H9 (cell line): ENCODE data around the gene ZNF616. TPM values are rescaled to one million over a fixed set of nuclear protein-coding genes. Genes with fewer than 3 reads are reported as not detected.

ENCODE experiments used
- DNase-seq: peaks from one replicate; pipeline ENCODE4 v3.0.0-alpha.2; 2017
- H2AFZ ChIP-seq: one replicate; pipeline ENCODE4 v1.6.1; 2013; ENCODE audit warnings: mild to moderate bottlenecking, low read length, control low read depth, moderate library complexity
- H2AK5ac ChIP-seq: 2 replicates; pipeline ENCODE4 v1.6.1; 2013; ENCODE audit warnings: low read length, control low read depth, mixed read lengths; ENCODE audit not compliant: insufficient read length
- H2BK120ac ChIP-seq: one replicate; pipeline ENCODE4 v1.6.1; 2013; ENCODE audit warnings: low read depth, mild to moderate bottlenecking, low read length, control low read depth, inconsistent platforms; ENCODE audit not compliant: poor library complexity, severe bottlenecking
- H2BK12ac ChIP-seq: 2 replicates; pipeline ENCODE4 v1.6.1; 2013; ENCODE audit warnings: low read length, control low read depth, mixed read lengths, low read depth; ENCODE audit not compliant: insufficient read length
- H2BK15ac ChIP-seq: 2 replicates; pipeline ENCODE4 v1.6.1; 2013; ENCODE audit warnings: low read depth, low read length, control low read depth
- H2BK20ac ChIP-seq: one replicate; pipeline ENCODE4 v1.6.1; 2013; ENCODE audit warnings: low read depth, mild to moderate bottlenecking, low read length, control low read depth, inconsistent platforms; ENCODE audit not compliant: poor library complexity, severe bottlenecking
- H2BK5ac ChIP-seq: 2 replicates; pipeline ENCODE4 v1.6.1; 2013; ENCODE audit warnings: low read length, control low read depth, mixed read lengths; ENCODE audit not compliant: insufficient read length
- H3K14ac ChIP-seq: 2 replicates; pipeline ENCODE4 v1.6.1; 2013; ENCODE audit warnings: low read length, control low read depth; ENCODE audit not compliant: insufficient read depth
- H3K18ac ChIP-seq: 2 replicates; pipeline ENCODE4 v1.6.1; 2013; ENCODE audit warnings: low read depth, mild to moderate bottlenecking, mixed read lengths, low read length, control low read depth; ENCODE audit not compliant: insufficient read length
- H3K23ac ChIP-seq: 2 replicates; pipeline ENCODE4 v1.6.1; 2013; ENCODE audit warnings: low read length, control low read depth, mixed read lengths, low read depth; ENCODE audit not compliant: insufficient read length
- H3K23me2 ChIP-seq: 2 replicates; pipeline ENCODE4 v1.6.1; 2013; ENCODE audit warnings: low read depth, mild to moderate bottlenecking, mixed read lengths, low read length, control low read depth; ENCODE audit not compliant: insufficient read length, poor library complexity, severe bottlenecking
- H3K27ac ChIP-seq: 2 replicates; pipeline ENCODE4 v1.5.1; 2013; ENCODE audit warnings: low read length, control low read depth, mixed read lengths, low read depth; ENCODE audit not compliant: insufficient read length
- H3K27me3 ChIP-seq: 2 replicates; pipeline ENCODE4 v1.6.1; 2013; ENCODE audit warnings: low read length, control low read depth, inconsistent platforms; ENCODE audit not compliant: insufficient read depth
- H3K4ac ChIP-seq: 2 replicates; pipeline ENCODE4 v1.6.1; 2013; ENCODE audit warnings: low read depth, mild to moderate bottlenecking, control low read depth, inconsistent platforms, low read length, moderate library complexity
- H3K4me1 ChIP-seq: 2 replicates; pipeline ENCODE4 v1.6.1; 2013; ENCODE audit warnings: low read length, control low read depth, inconsistent platforms; ENCODE audit not compliant: insufficient read depth
- H3K4me2 ChIP-seq: 2 replicates; pipeline ENCODE4 v1.6.1; 2013; ENCODE audit warnings: low read length, control low read depth, mixed read lengths; ENCODE audit not compliant: insufficient read length, insufficient read depth
- H3K56ac ChIP-seq: 2 replicates; pipeline ENCODE4 v1.6.1; 2013; ENCODE audit warnings: low read depth, mild to moderate bottlenecking, mixed read lengths, low read length, control low read depth; ENCODE audit not compliant: insufficient read length
- H3K79me1 ChIP-seq: 2 replicates; pipeline ENCODE4 v1.6.1; 2013; ENCODE audit warnings: low read depth, mild to moderate bottlenecking, moderate library complexity, low read length, control low read depth, inconsistent platforms; ENCODE audit not compliant: insufficient read depth, poor library complexity, severe bottlenecking
- H3K79me2 ChIP-seq: 2 replicates; pipeline ENCODE4 v1.6.1; 2013; ENCODE audit warnings: low read length, control low read depth, inconsistent platforms; ENCODE audit not compliant: insufficient read depth
- H3K9ac ChIP-seq: 2 replicates; pipeline ENCODE4 v1.6.1; 2013; ENCODE audit warnings: low read length, control low read depth, mixed read lengths; ENCODE audit not compliant: insufficient read length; ENCODE audit errors: extremely low read depth
- H3K9me3 ChIP-seq: one replicate; pipeline ENCODE4 v1.6.1; 2013; ENCODE audit warnings: low read depth, low read length, inconsistent platforms; ENCODE audit not compliant: control insufficient read depth
- H3T11ph ChIP-seq: one replicate; pipeline ENCODE4 v1.6.1; 2013; ENCODE audit warnings: mild to moderate bottlenecking, low read length, control low read depth, inconsistent platforms
- H4K20me1 ChIP-seq: one replicate; pipeline ENCODE4 v1.6.1; 2013; ENCODE audit not compliant: control insufficient read depth, insufficient read length, insufficient read depth
- H4K5ac ChIP-seq: 2 replicates; pipeline ENCODE4 v1.6.1; 2013; ENCODE audit warnings: low read depth, mild to moderate bottlenecking, mixed read lengths, low read length, control low read depth; ENCODE audit not compliant: insufficient read length
- H4K8ac ChIP-seq: replicated peaks from 2 replicates; pipeline ENCODE4 v1.6.1; 2013; ENCODE audit warnings: low read length, control low read depth, mixed read lengths, low read depth; ENCODE audit not compliant: insufficient read length
- H4K91ac ChIP-seq: 2 replicates; pipeline ENCODE4 v1.6.1; 2013; ENCODE audit warnings: low read depth, mild to moderate bottlenecking, moderate library complexity, mixed read lengths, low read length, control low read depth; ENCODE audit not compliant: insufficient read length
- H3K27ac Mint-ChIP-seq, 3 experiments: 2 replicates in 2 of 3; 3 replicates in 1 of 3; pipeline ENCODE4 v1.8.0; 2020 to 2021; ENCODE audit warnings: mixed read lengths in 3 of 3, mild to moderate bottlenecking in 1 of 3, moderate library complexity in 1 of 3
- H3K27me3 Mint-ChIP-seq: 2 replicates; pipeline ENCODE4 v1.8.0; 2021; ENCODE audit warnings: low read depth, mild to moderate bottlenecking, moderate library complexity, mixed read lengths
- H3K36me3 Mint-ChIP-seq, 3 experiments: 2 replicates in 2 of 3; 3 replicates in 1 of 3; pipeline ENCODE4 v1.8.0; 2020 to 2021; ENCODE audit warnings: low read depth in 3 of 3, mixed read lengths in 3 of 3; ENCODE audit not compliant: insufficient read depth in 1 of 3
- H3K4me1 Mint-ChIP-seq, 2 experiments: 2 replicates each; pipeline ENCODE4 v1.8.0; 2020; ENCODE audit warnings: mixed read lengths in 2 of 2
- H3K4me3 Mint-ChIP-seq, 2 experiments: 2 replicates in 1 of 2; 3 replicates in 1 of 2; pipeline ENCODE4 v1.8.0; 2020 to 2021; ENCODE audit warnings: mild to moderate bottlenecking in 2 of 2, mixed read lengths in 2 of 2, moderate library complexity in 1 of 2
- H3K9me3 Mint-ChIP-seq, 2 experiments: 2 replicates in 1 of 2; 3 replicates in 1 of 2; pipeline ENCODE4 v1.8.0; 2020; ENCODE audit warnings: mild to moderate bottlenecking in 2 of 2, mixed read lengths in 2 of 2, moderate library complexity in 1 of 2
- WGBS: extraction: QIAGEN DNeasy Blood & Tissue Kit; methylation state at CpG from one replicate; pipeline ENCODE4 v1.1.7; 2013; ENCODE audit warnings: missing lambda C conversion rate, low lambda C conversion rate, mixed read lengths; ENCODE audit not compliant: insufficient read length; ENCODE audit errors: extremely low coverage; 5-methylcytosine and 5-hydroxymethylcytosine counted together
- total RNA-seq: library from RNA; stranded (reverse); gene quantifications from 2 replicates; pipeline ENCODE4 v1.2.1, GENCODE V29; 2021
- TF ChIP-seq, protein P1 (sequence below): fragments of 200-600 bp; sonication (generic); conservative IDR thresholded peaks from 3 replicates; pipeline ENCODE4 v1.8.0; 2021; ENCODE audit warnings: antibody characterized with exemption, mild to moderate bottlenecking

Gene ZNF616
- total RNA-seq, 1 experiment from 2014 or later, result 32.0 TPM

DNA sequence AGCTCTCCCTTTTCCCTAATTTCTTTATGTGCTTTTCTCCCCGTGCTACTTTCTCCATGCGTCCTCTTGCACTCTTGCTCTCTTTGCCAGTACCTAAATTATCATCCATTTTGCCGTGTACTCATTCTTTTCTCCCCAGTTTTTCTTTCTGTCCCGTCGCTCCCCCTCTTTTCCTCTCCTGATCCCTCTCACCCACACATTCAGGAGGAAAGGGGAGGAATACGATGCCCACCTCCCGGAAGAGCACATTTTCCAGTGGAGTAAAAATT lies 821 bp downstream of the ZNF616 start:
- H3K79me1 ChIP-seq, result no peaks in the 10 kb centered on the region
- H2BK15ac ChIP-seq, result no peak overlapping the region
- no peak for DNase-seq
- peaks cover 33 to 47% (median 46%) of the 10 kb centered on the region in 3 experiments for H3K36me3 Mint-ChIP-seq
- TF ChIP-seq, protein P1, sequence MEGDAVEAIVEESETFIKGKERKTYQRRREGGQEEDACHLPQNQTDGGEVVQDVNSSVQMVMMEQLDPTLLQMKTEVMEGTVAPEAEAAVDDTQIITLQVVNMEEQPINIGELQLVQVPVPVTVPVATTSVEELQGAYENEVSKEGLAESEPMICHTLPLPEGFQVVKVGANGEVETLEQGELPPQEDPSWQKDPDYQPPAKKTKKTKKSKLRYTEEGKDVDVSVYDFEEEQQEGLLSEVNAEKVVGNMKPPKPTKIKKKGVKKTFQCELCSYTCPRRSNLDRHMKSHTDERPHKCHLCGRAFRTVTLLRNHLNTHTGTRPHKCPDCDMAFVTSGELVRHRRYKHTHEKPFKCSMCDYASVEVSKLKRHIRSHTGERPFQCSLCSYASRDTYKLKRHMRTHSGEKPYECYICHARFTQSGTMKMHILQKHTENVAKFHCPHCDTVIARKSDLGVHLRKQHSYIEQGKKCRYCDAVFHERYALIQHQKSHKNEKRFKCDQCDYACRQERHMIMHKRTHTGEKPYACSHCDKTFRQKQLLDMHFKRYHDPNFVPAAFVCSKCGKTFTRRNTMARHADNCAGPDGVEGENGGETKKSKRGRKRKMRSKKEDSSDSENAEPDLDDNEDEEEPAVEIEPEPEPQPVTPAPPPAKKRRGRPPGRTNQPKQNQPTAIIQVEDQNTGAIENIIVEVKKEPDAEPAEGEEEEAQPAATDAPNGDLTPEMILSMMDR, result no peak
- H4K20me1 ChIP-seq, result peaks cover 2% of the 10 kb centered on the region
- H3K4ac ChIP-seq, result no peak overlapping the region
- no peaks in the 10 kb centered on the region for H3K27me3 Mint-ChIP-seq
- H2AK5ac ChIP-seq, result no peak overlapping the region
- no peaks in the 10 kb centered on the region for H3K27me3 ChIP-seq
- H3K4me1 Mint-ChIP-seq, result peaks cover 13 to 20% of the 10 kb centered on the region in 2 experiments
- no peak overlapping the region for H2BK5ac ChIP-seq
- peaks cover 16% of the 10 kb centered on the region; the same call in 1 of the 2 replicates for H3K79me2 ChIP-seq
- peak overlapping the region; percentile 44 for H3K18ac ChIP-seq
- no peak overlapping the region for H2BK20ac ChIP-seq
- H3K23ac ChIP-seq, result no peak overlapping the region
- peaks cover 14% of the 10 kb centered on the region for H3K23me2 ChIP-seq
- peak overlapping the region; percentile 94 to 95 for H3K4me3 Mint-ChIP-seq
- H4K5ac ChIP-seq, result peak overlapping the region; percentile 83
- H3K27ac ChIP-seq, result peak overlapping the region; percentile 5
- no CpG with 5 or more reads among the region's 7 CpGs for WGBS
- H3K4me1 ChIP-seq, result no peaks in the 10 kb centered on the region
- H2BK12ac ChIP-seq, result no peak overlapping the region
- H3K27ac Mint-ChIP-seq, result peak overlapping the region; percentile 73 to 98 (median 98)
- H2BK120ac ChIP-seq, result no peak overlapping the region
- peak overlapping the region; percentile 56 for H3K4me2 ChIP-seq
- H4K91ac ChIP-seq, result no peak overlapping the region
- H3T11ph ChIP-seq, result no peak overlapping the region
- H3K9ac ChIP-seq, result peak overlapping the region; percentile 81
- H3K9me3 ChIP-seq, result no peaks in the 10 kb centered on the region
- no peak overlapping the region for H3K56ac ChIP-seq
- peak overlapping the region; percentile 62; the same call in 1 of the 2 replicates for H3K14ac ChIP-seq
- no peak overlapping the region for H4K8ac ChIP-seq
- H2AFZ ChIP-seq, result peak overlapping the region; percentile 65
- H3K9me3 Mint-ChIP-seq, result peaks cover 18 to 49% of the 10 kb centered on the region in 2 experiments
